Activated T-cell treated with anti-CD3 and anti-CD28 coated beads, Interleukin-2, amount 50 U/mL, for 72 hours (primary cell): ENCODE results near the gene RBL2. TPM values are rescaled to one million over a fixed set of nuclear protein-coding genes. Genes with fewer than 3 reads are reported as not detected.
A peak's percentile ranks its signal among the peaks of the same experiment; 100 is the strongest.

Experiments
- ATAC-seq, 2 donors: fragments of 150-1000 bp; cut with Tn5 transposase; replicated peaks in 1 of 2; 2 replicates each; pipeline ENCODE4 v1.10.0; 2021; ENCODE audit warnings: moderate library complexity in 2 of 2, mild to moderate bottlenecking in 1 of 2
- DNase-seq, 2 donors: peaks; one replicate each; pipeline ENCODE4 v3.0.0; 2021 to 2022; ENCODE audit warnings: mixed read lengths in 1 of 2
- H3K27ac Mint-ChIP-seq: one replicate; pipeline ENCODE4 v1.8.0; 2022; ENCODE audit warnings: mild to moderate bottlenecking, moderate library complexity, mixed read lengths
- H3K27me3 Mint-ChIP-seq: one replicate; pipeline ENCODE4 v1.8.0; 2022; ENCODE audit warnings: low read depth, mixed read lengths
- H3K36me3 Mint-ChIP-seq, 2 donors: one replicate each; pipeline ENCODE4 v1.8.0; 2022; ENCODE audit warnings: mixed read lengths in 2 of 2, mild to moderate bottlenecking in 1 of 2; ENCODE audit not compliant: insufficient read depth in 2 of 2
- H3K4me1 Mint-ChIP-seq: one replicate; pipeline ENCODE4 v1.8.0; 2022; ENCODE audit warnings: low read depth, mixed read lengths
- H3K4me3 Mint-ChIP-seq, 2 donors: one replicate each; pipeline ENCODE4 v1.8.0; 2022; ENCODE audit warnings: mild to moderate bottlenecking in 2 of 2, mixed read lengths in 2 of 2, moderate library complexity in 2 of 2
- H3K9me3 Mint-ChIP-seq, 2 donors: one replicate each; pipeline ENCODE4 v1.8.0; 2022; ENCODE audit warnings: mixed read lengths in 2 of 2
- total RNA-seq, 2 donors: library from RNA; stranded (reverse); gene quantifications; one replicate each; pipeline ENCODE4 v1.2.3, GENCODE V29; 2022

Gene RBL2
- total RNA-seq, 2 donors from 2014 or later, result 83.0 to 113 TPM

GRCh38 chr16:53428681-53429080 is 5.6 kb upstream of the RBL2 start:
- no peak for DNase-seq
- H3K9me3 Mint-ChIP-seq, result peaks cover 5% of the 10 kb centered on the region in 2 donors
- no peak for ATAC-seq
- peaks cover 2 to 7% of the 10 kb centered on the region in 2 donors for H3K36me3 Mint-ChIP-seq
- H3K27ac Mint-ChIP-seq, result no peak overlapping the region
- no peak overlapping the region for H3K4me3 Mint-ChIP-seq
- H3K4me1 Mint-ChIP-seq, result peaks cover 5% of the 10 kb centered on the region
- no peaks in the 10 kb centered on the region for H3K27me3 Mint-ChIP-seq

- DNase-seq (no peak), ATAC-seq (no peak)
- H3K36me3 Mint-ChIP-seq, result peaks cover 0 to 3% of the 10 kb centered on the region in 2 donors
- H3K27ac Mint-ChIP-seq, result no peak overlapping the region
- no peak overlapping the region for H3K4me3 Mint-ChIP-seq
- peaks cover 3% of the 10 kb centered on the region in 2 donors for H3K9me3 Mint-ChIP-seq
- no peaks in the 10 kb centered on the region for H3K27me3 Mint-ChIP-seq
- peaks cover 10% of the 10 kb centered on the region for H3K4me1 Mint-ChIP-seq
These were observed 4.9 kb upstream of the RBL2 start for GRCh38 chr16:53429221-53429943.

GRCh38 chr16:53430363-53430762 is 3.9 kb upstream of the RBL2 start:
- no peak for ATAC-seq
- Mint-ChIP-seq H3K4me1 (peaks cover 11% of the 10 kb centered on the region), H3K27me3 (no peaks in the 10 kb centered on the region), H3K4me3 (no peak overlapping the region), H3K9me3 (peaks cover 3% of the 10 kb centered on the region in 2 donors), H3K27ac (no peak overlapping the region), H3K36me3 (peaks cover 2 to 4% of the 10 kb centered on the region in 2 donors)
- DNase-seq, result no peak

- Mint-ChIP-seq H3K4me3 (peak overlapping the region; percentile 97 to 99), H3K27ac (peak overlapping the region; percentile 83), H3K4me1 (peaks cover 42% of the 10 kb centered on the region), H3K27me3 (no peaks in the 10 kb centered on the region), H3K9me3 (peaks cover 3% of the 10 kb centered on the region in 2 donors), H3K36me3 (peaks cover 4% of the 10 kb centered on the region in 2 donors)
- DNase-seq (no peak), ATAC-seq (no peak)
These were observed 762 bp upstream of the RBL2 start for GRCh38 chr16:53433509-53433908.

GRCh38 chr16:53433930-53434376 is 318 bp upstream of the RBL2 start:
- no peak for DNase-seq
- peaks cover 3% of the 10 kb centered on the region in 2 donors for H3K9me3 Mint-ChIP-seq
- peaks cover 43% of the 10 kb centered on the region for H3K4me1 Mint-ChIP-seq
- peaks cover 4% of the 10 kb centered on the region in 2 donors for H3K36me3 Mint-ChIP-seq
- ATAC-seq, result no peak
- peak overlapping the region; percentile 97 to 99 for H3K4me3 Mint-ChIP-seq
- H3K27me3 Mint-ChIP-seq, result no peaks in the 10 kb centered on the region
- H3K27ac Mint-ChIP-seq, result peak overlapping the region; percentile 83

GRCh38 chr16:53435066-53435688 is 906 bp downstream of the RBL2 start:
- peaks cover 4 to 10% of the 10 kb centered on the region in 2 donors for H3K36me3 Mint-ChIP-seq
- ATAC-seq (peak; percentile 75 to 76), DNase-seq (peak; percentile 62 to 64)
- peak overlapping the region; percentile 99 for H3K27ac Mint-ChIP-seq
- H3K4me3 Mint-ChIP-seq, result peak overlapping the region; percentile 97 to 99
- H3K9me3 Mint-ChIP-seq, result peaks cover 0 to under 1% of the 10 kb centered on the region in 2 donors
- H3K4me1 Mint-ChIP-seq, result peaks cover 43% of the 10 kb centered on the region
- H3K27me3 Mint-ChIP-seq, result no peaks in the 10 kb centered on the region

- Mint-ChIP-seq H3K27me3 (no peaks in the 10 kb centered on the region), H3K4me1 (peaks cover 45% of the 10 kb centered on the region), H3K27ac (no peak overlapping the region), H3K36me3 (peaks cover 8 to 27% of the 10 kb centered on the region in 2 donors), H3K9me3 (no peaks in the 10 kb centered on the region), H3K4me3 (no peak overlapping the region)
- ATAC-seq (no peak), DNase-seq (no peak)
These were observed 5.9 kb downstream of the RBL2 start for GRCh38 chr16:53440125-53440524.

- no peaks in the 10 kb centered on the region for H3K27me3 Mint-ChIP-seq
- ATAC-seq (peak; percentile 31 to 51), DNase-seq (no peak)
- no peaks in the 10 kb centered on the region for H3K9me3 Mint-ChIP-seq
- peak overlapping the region; percentile 26 for H3K27ac Mint-ChIP-seq
- H3K4me1 Mint-ChIP-seq, result peaks cover 32% of the 10 kb centered on the region
- peaks cover 5 to 28% of the 10 kb centered on the region in 2 donors for H3K36me3 Mint-ChIP-seq
- peak overlapping the region in 1 of 2 donors; percentile 2 for H3K4me3 Mint-ChIP-seq
These were observed 11.3 kb downstream of the RBL2 start for GRCh38 chr16:53445534-53445933.

- Mint-ChIP-seq H3K27me3 (no peaks in the 10 kb centered on the region), H3K4me1 (peaks cover 31% of the 10 kb centered on the region), H3K36me3 (peaks cover 4 to 28% of the 10 kb centered on the region in 2 donors), H3K9me3 (no peaks in the 10 kb centered on the region), H3K27ac (no peak overlapping the region), H3K4me3 (no peak overlapping the region)
- ATAC-seq (peak; percentile 44 to 49), DNase-seq (no peak)
These were observed 11.8 kb downstream of the RBL2 start for GRCh38 chr16:53446090-53446489.

- Mint-ChIP-seq H3K27me3 (no peaks in the 10 kb centered on the region), H3K9me3 (no peaks in the 10 kb centered on the region), H3K27ac (no peak overlapping the region), H3K36me3 (peaks cover 6 to 28% of the 10 kb centered on the region in 2 donors), H3K4me3 (peak overlapping the region in 1 of 2 donors; percentile 39), H3K4me1 (peaks cover 63% of the 10 kb centered on the region)
- ATAC-seq, result peak in 1 of 2 donors; percentile 41
- no peak for DNase-seq
These were observed 15.7 kb downstream of the RBL2 start for GRCh38 chr16:53449816-53450517.

GRCh38 chr16:53453928-53454327 is 19.7 kb downstream of the RBL2 start:
- Mint-ChIP-seq H3K36me3 (peaks cover 16 to 36% of the 10 kb centered on the region in 2 donors), H3K4me3 (peak overlapping the region; percentile 39 to 46), H3K27me3 (no peaks in the 10 kb centered on the region), H3K9me3 (no peaks in the 10 kb centered on the region), H3K4me1 (peaks cover 92% of the 10 kb centered on the region), H3K27ac (peak overlapping the region; percentile 84)
- ATAC-seq, result no peak
- no peak for DNase-seq

GRCh38 chr16:53456625-53457024 is 22.4 kb downstream of the RBL2 start:
- Mint-ChIP-seq H3K9me3 (no peaks in the 10 kb centered on the region), H3K27me3 (no peaks in the 10 kb centered on the region), H3K4me1 (peaks cover 90% of the 10 kb centered on the region), H3K36me3 (peaks cover 17 to 52% of the 10 kb centered on the region in 2 donors), H3K27ac (peak overlapping the region; percentile 85), H3K4me3 (peak overlapping the region; percentile 75 to 82)
- DNase-seq (peak; percentile 25 to 26), ATAC-seq (peak; percentile 62 to 63)

GRCh38 chr16:53457670-53458069 is 23.4 kb downstream of the RBL2 start:
- no peaks in the 10 kb centered on the region for H3K27me3 Mint-ChIP-seq
- H3K4me1 Mint-ChIP-seq, result peaks cover 84% of the 10 kb centered on the region
- no peaks in the 10 kb centered on the region for H3K9me3 Mint-ChIP-seq
- peak overlapping the region; percentile 70 to 75 for H3K4me3 Mint-ChIP-seq
- DNase-seq, result peak; percentile 71 to 78
- ATAC-seq, result peak; percentile 93 to 95
- H3K36me3 Mint-ChIP-seq, result peaks cover 18 to 54% of the 10 kb centered on the region in 2 donors
- peak overlapping the region; percentile 86 for H3K27ac Mint-ChIP-seq
